Osteoblast (primary cell): ENCODE results near the gene BANP. TPM values are rescaled to one million over a fixed set of nuclear protein-coding genes. Genes with fewer than 3 reads are reported as not detected.
"Not testable (repeated sequence)": the region's sequence is repeated elsewhere in the genome, so short reads cannot be mapped to it uniquely, and the experiment has no call there.

Experiments used
- DNase-seq: peaks from one replicate; pipeline ENCODE4 v3.0.0; 2011; ENCODE audit warnings: low spot score, mixed read lengths; ENCODE audit not compliant: insufficient read length; ENCODE audit errors: missing footprints
- H2AFZ ChIP-seq: 2 replicates; pipeline ENCODE4 v1.6.0; 2011; ENCODE audit warnings: mild to moderate bottlenecking, low read length
- H3K27ac ChIP-seq: 2 replicates; pipeline ENCODE4 v1.5.1; 2011; ENCODE audit warnings: mild to moderate bottlenecking, low read depth, low read length, moderate library complexity
- H3K27me3 ChIP-seq: 2 replicates; pipeline ENCODE4 v1.6.0; 2012; ENCODE audit warnings: mild to moderate bottlenecking, control low read depth, inconsistent platforms, low read length, moderate library complexity; ENCODE audit not compliant: insufficient read depth
- H3K36me3 ChIP-seq: 2 replicates; pipeline ENCODE4 v1.5.1; 2011; ENCODE audit warnings: mild to moderate bottlenecking, low read length, control low read depth, moderate library complexity; ENCODE audit not compliant: insufficient read depth
- H3K4me1 ChIP-seq: 2 replicates; pipeline ENCODE4 v1.5.1; 2011; ENCODE audit warnings: mild to moderate bottlenecking, low read length, control low read depth, moderate library complexity; ENCODE audit not compliant: insufficient read depth
- H3K4me2 ChIP-seq: 2 replicates; pipeline ENCODE4 v1.6.0; 2011; ENCODE audit warnings: mild to moderate bottlenecking, low read length; ENCODE audit not compliant: insufficient read depth
- H3K4me3 ChIP-seq: fragments of 200-600 bp; sonication (generic); 3 replicates; pipeline ENCODE4 v1.5.1; 2012; ENCODE audit warnings: mild to moderate bottlenecking, low read length, inconsistent platforms; ENCODE audit not compliant: insufficient read depth
- H3K79me2 ChIP-seq: 2 replicates; pipeline ENCODE4 v1.6.0; 2012; ENCODE audit warnings: mild to moderate bottlenecking, low read length, control low read depth, inconsistent platforms; ENCODE audit not compliant: insufficient read depth
- H3K9me3 ChIP-seq: 2 replicates; pipeline ENCODE4 v1.5.1; 2011; ENCODE audit warnings: low read depth, low read length, control low read depth
- H4K20me1 ChIP-seq: 2 replicates; pipeline ENCODE4 v1.6.0; 2012; ENCODE audit warnings: mild to moderate bottlenecking, low read length, control low read depth; ENCODE audit not compliant: insufficient read depth
- CTCF ChIP-seq: IDR thresholded peaks from 2 replicates; pipeline ENCODE4 v1.5.1; 2011; ENCODE audit warnings: mild to moderate bottlenecking, low read depth, low read length, moderate library complexity; ENCODE audit errors: extremely low read depth
- total RNA-seq: library from RNA; depleted of rRNA; stranded (reverse); fragments of >200 nt; gene quantifications from 2 replicates; pipeline ENCODE4 v1.2.3, GENCODE V29; 2012

The BANP gene
- total RNA-seq, 1 donor, result 23.5 TPM

GRCh38 chr16:88076211-88076931 lies 125.1 kb downstream of the BANP start:
- Histone ChIP-seq H3K4me2 (no peak overlapping the region), H3K27ac (no peak overlapping the region), H4K20me1 (no peaks in the 10 kb centered on the region), H3K79me2 (no peaks in the 10 kb centered on the region), H3K4me3 (no peak overlapping the region), H3K36me3 (peaks cover 3% of the 10 kb centered on the region), H3K9me3 (no peaks in the 10 kb centered on the region), H2AFZ (no peak overlapping the region), H3K4me1 (no peaks in the 10 kb centered on the region), H3K27me3 (no peaks in the 10 kb centered on the region)
- no peak for TF ChIP-seq CTCF
- no peak for DNase-seq

- not testable (repeated sequence) for DNase-seq, H4K20me1 ChIP-seq, H3K36me3 ChIP-seq, H3K79me2 ChIP-seq, H3K27me3 ChIP-seq, H3K27ac ChIP-seq, H3K4me3 ChIP-seq, H3K4me1 ChIP-seq, H2AFZ ChIP-seq, H3K4me2 ChIP-seq, H3K9me3 ChIP-seq
Observed at GRCh38 chr16:88076932-88077320, 125.7 kb downstream of the BANP start.

- no peak for DNase-seq
- Histone ChIP-seq H2AFZ (no peak overlapping the region), H3K27me3 (no peaks in the 10 kb centered on the region), H3K4me2 (no peak overlapping the region), H3K27ac (no peak overlapping the region), H3K4me3 (no peak overlapping the region), H3K4me1 (no peaks in the 10 kb centered on the region), H3K9me3 (no peaks in the 10 kb centered on the region), H3K36me3 (no peaks in the 10 kb centered on the region), H4K20me1 (no peaks in the 10 kb centered on the region), H3K79me2 (no peaks in the 10 kb centered on the region)
- no peak for TF ChIP-seq CTCF
Observed at GRCh38 chr16:88077328-88078108, 126.3 kb downstream of the BANP start.

- H3K4me1 ChIP-seq, result no peaks in the 10 kb centered on the region
- no peak overlapping the region for H3K4me2 ChIP-seq
- no peaks in the 10 kb centered on the region for H3K36me3 ChIP-seq
- H4K20me1 ChIP-seq, result no peaks in the 10 kb centered on the region
- no peaks in the 10 kb centered on the region for H3K27me3 ChIP-seq
- H3K79me2 ChIP-seq, result no peaks in the 10 kb centered on the region
- no peak for DNase-seq
- H2AFZ ChIP-seq, result no peak overlapping the region
- no peak overlapping the region for H3K4me3 ChIP-seq
- no peak for TF ChIP-seq CTCF
- no peak overlapping the region for H3K27ac ChIP-seq
- no peaks in the 10 kb centered on the region for H3K9me3 ChIP-seq
Observed at GRCh38 chr16:88078111-88078775, 127.0 kb downstream of the BANP start.
